A204.1 (cell line): ENCODE results near the gene GNAT1.

Experiments
- FAIRE-seq: peaks from 2 replicates; lab custom pipeline; 2012; peaks lifted over from hg19 to GRCh38; lab: Jason Lieb, UNC

Gene GNAT1

GRCh38 chr3:50181985-50182384, 9.4 kb upstream of the GNAT1 start:
- FAIRE-seq = no peak

- FAIRE-seq = no peak
Observed at GRCh38 chr3:50182533-50183099, 8.8 kb upstream of the GNAT1 start.

GRCh38 chr3:50183755-50184154, 7.7 kb upstream of the GNAT1 start:
- FAIRE-seq = no peak

GRCh38 chr3:50184242-50184978, 7.0 kb upstream of the GNAT1 start:
- no peak for FAIRE-seq

GRCh38 chr3:50185230-50185629, 6.2 kb upstream of the GNAT1 start:
- no peak for FAIRE-seq

GRCh38 chr3:50186096-50186495, 5.3 kb upstream of the GNAT1 start:
- FAIRE-seq = no peak

GRCh38 chr3:50187750-50188149, 3.7 kb upstream of the GNAT1 start:
- FAIRE-seq = no peak

- FAIRE-seq = peak; percentile 21
Observed at GRCh38 chr3:50189274-50189673, 2.1 kb upstream of the GNAT1 start.

- no peak for FAIRE-seq
Observed at GRCh38 chr3:50189989-50190388, 1.4 kb upstream of the GNAT1 start.

- FAIRE-seq = no peak
Observed at GRCh38 chr3:50192124-50192523, 714 bp downstream of the GNAT1 start.

- FAIRE-seq = no peak
Observed at GRCh38 chr3:50192689-50193141, 1.3 kb downstream of the GNAT1 start.

GRCh38 chr3:50193286-50193685, 1.9 kb downstream of the GNAT1 start:
- FAIRE-seq = no peak

GRCh38 chr3:50193746-50194127, 2.3 kb downstream of the GNAT1 start:
- FAIRE-seq = no peak

GRCh38 chr3:50194128-50194902, 2.9 kb downstream of the GNAT1 start:
- no peak for FAIRE-seq

- no peak for FAIRE-seq
Observed at GRCh38 chr3:50194903-50195500, 3.6 kb downstream of the GNAT1 start.

GRCh38 chr3:50195501-50196252, 4.3 kb downstream of the GNAT1 start:
- FAIRE-seq = no peak

GRCh38 chr3:50196253-50196801, 4.9 kb downstream of the GNAT1 start:
- FAIRE-seq = no peak

GRCh38 chr3:50201573-50202315, 10.3 kb downstream of the GNAT1 start:
- no peak for FAIRE-seq

- no peak for FAIRE-seq
Observed at GRCh38 chr3:50202353-50203112, 11.1 kb downstream of the GNAT1 start.

- FAIRE-seq = no peak
Observed at GRCh38 chr3:50203113-50203808, 11.9 kb downstream of the GNAT1 start.
